AG09319 (cell line): ENCODE data around the gene PARVG.

Experiments used
- DNase-seq: peaks from one replicate; pipeline ENCODE4 v3.0.0-alpha.2; 2010; ENCODE audit warnings: low read depth; ENCODE audit errors: extremely low read depth
- CTCF ChIP-seq: IDR thresholded peaks from 2 replicates; pipeline ENCODE4 v1.5.1; 2011; ENCODE audit warnings: low read depth, mild to moderate bottlenecking, inconsistent platforms, low read length, moderate library complexity

The PARVG gene

GRCh38 chr22:44179989-44180705, 578 bp upstream of the PARVG start:
- DNase-seq = no peak
- TF ChIP-seq CTCF = no peak

GRCh38 chr22:44181033-44181911, 547 bp downstream of the PARVG start:
- TF ChIP-seq CTCF = no peak
- DNase-seq = no peak

GRCh38 chr22:44181912-44182587, 1.3 kb downstream of the PARVG start:
- DNase-seq = no peak
- TF ChIP-seq CTCF = no peak

GRCh38 chr22:44182588-44183286, 2.0 kb downstream of the PARVG start:
- DNase-seq = no peak
- no peak for TF ChIP-seq CTCF

GRCh38 chr22:44183287-44183588, 2.5 kb downstream of the PARVG start:
- no peak for TF ChIP-seq CTCF
- DNase-seq = no peak

- DNase-seq = no peak
- TF ChIP-seq CTCF = no peak
These were observed 3.3 kb downstream of the PARVG start for GRCh38 chr22:44184006-44184405.
